IPS-NIHi7 (cell line): Measurements from ENCODE around the gene ELAC2.

Experiments used
- DNase-seq: peaks from one replicate; pipeline ENCODE4 v3.0.0; 2012; ENCODE audit warnings: mixed read lengths; ENCODE audit errors: extremely low spot score

Gene ELAC2

GRCh38 chr17:12955521-12955920 lies 62.3 kb downstream of the ELAC2 start:
- DNase-seq: no peak

- DNase-seq: no peak
Observed at GRCh38 chr17:12953156-12953555, 64.7 kb downstream of the ELAC2 start.

GRCh38 chr17:12952012-12952411 lies 65.8 kb downstream of the ELAC2 start:
- DNase-seq: no peak

DNA sequence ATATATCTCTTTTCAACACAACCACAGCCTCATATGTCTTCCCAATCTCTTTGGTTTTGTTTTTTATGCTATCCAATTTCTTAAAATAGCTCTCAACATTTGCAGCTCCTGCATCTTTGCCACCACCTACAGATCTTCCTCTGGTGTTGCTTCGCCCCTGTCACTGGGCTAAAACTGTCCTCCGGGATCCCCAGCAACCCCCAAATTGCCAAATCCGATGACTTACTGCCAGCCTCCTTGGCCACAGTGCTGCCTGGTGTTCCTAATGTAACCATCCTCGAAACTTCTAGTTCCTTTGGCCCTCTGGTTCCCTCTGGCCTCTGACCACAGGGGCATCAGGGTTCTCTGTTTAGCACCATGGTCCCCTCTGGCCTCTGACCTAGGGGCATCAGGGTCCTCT lies 70.8 kb downstream of the ELAC2 start:
- DNase-seq: no peak
